D721Med (cell line): ENCODE results near the gene VSIG10.

Experiments
- DNase-seq: peaks from one replicate; pipeline ENCODE4 v3.0.0; 2011; ENCODE audit warnings: low spot score; ENCODE audit not compliant: insufficient read length
- FAIRE-seq: peaks from 2 replicates; lab custom pipeline; 2011; peaks lifted over from hg19 to GRCh38; lab: Jason Lieb, UNC
- CTCF ChIP-seq: IDR thresholded peaks from 2 replicates; pipeline ENCODE4 v1.5.1; 2012; ENCODE audit warnings: mild to moderate bottlenecking, control low read depth; ENCODE audit not compliant: insufficient read depth; ENCODE audit errors: missing control alignments

VSIG10 gene

GRCh38 chr12:118125743-118126118, 21.9 kb upstream of the VSIG10 start:
- no peak for DNase-seq
- FAIRE-seq, result no peak
- no peak for TF ChIP-seq CTCF

- no peak for FAIRE-seq
- no peak for TF ChIP-seq CTCF
- DNase-seq, result no peak
These were observed 20.6 kb upstream of the VSIG10 start for GRCh38 chr12:118124333-118124874.

GRCh38 chr12:118122264-118122663, 18.5 kb upstream of the VSIG10 start:
- DNase-seq (no peak), FAIRE-seq (no peak)
- TF ChIP-seq CTCF, result no peak

GRCh38 chr12:118120579-118121363, 17.0 kb upstream of the VSIG10 start:
- TF ChIP-seq CTCF, result peak; percentile 49
- FAIRE-seq (no peak), DNase-seq (peak; percentile 73)

GRCh38 chr12:118119449-118119879, 15.7 kb upstream of the VSIG10 start:
- FAIRE-seq, result no peak
- no peak for DNase-seq
- TF ChIP-seq CTCF, result no peak

GRCh38 chr12:118109088-118109487, 5.3 kb upstream of the VSIG10 start:
- FAIRE-seq, result no peak
- no peak for DNase-seq
- no peak for TF ChIP-seq CTCF

- no peak for TF ChIP-seq CTCF
- DNase-seq (no peak), FAIRE-seq (no peak)
These were observed 3.9 kb upstream of the VSIG10 start for GRCh38 chr12:118107694-118108093.
